RWPE2 (cell line): ENCODE measurements around the gene IDUA.

Experiments used
- ATAC-seq: fragments of 200-7000 bp; cut with Tn5 transposase; 3 replicates; pipeline ENCODE4 v1.9.1; 2021; ENCODE audit warnings: low read depth
- DNase-seq: peaks from one replicate; pipeline ENCODE4 v3.0.0-alpha.2; 2020; ENCODE audit warnings: low spot score
- H3K27ac ChIP-seq: fragments of 450-650 bp; 2 replicates; pipeline ENCODE4 v1.5.1; 2017; ENCODE audit warnings: mild to moderate bottlenecking; ENCODE audit not compliant: poor library complexity, severe bottlenecking
- H3K27me3 ChIP-seq: fragments of 250-450 bp; sonication (Bioruptor Pico); 2 replicates; pipeline ENCODE4 v1.5.1; 2021; ENCODE audit warnings: mild to moderate bottlenecking, moderate library complexity; ENCODE audit not compliant: insufficient read depth, poor library complexity, severe bottlenecking
- H3K36me3 ChIP-seq: fragments of 250-450 bp; sonication (Bioruptor Pico); 2 replicates; pipeline ENCODE4 v1.5.1; 2020; ENCODE audit warnings: low read depth, mild to moderate bottlenecking, moderate library complexity
- H3K4me1 ChIP-seq: fragments of 250-450 bp; sonication (Bioruptor Pico); 2 replicates; pipeline ENCODE4 v1.5.1; 2021; ENCODE audit warnings: mild to moderate bottlenecking, moderate library complexity; ENCODE audit not compliant: insufficient read depth, poor library complexity, severe bottlenecking
- H3K4me3 ChIP-seq: fragments of 250-450 bp; sonication (Bioruptor Pico); 2 replicates; pipeline ENCODE4 v1.5.1; 2021; ENCODE audit warnings: mild to moderate bottlenecking, moderate library complexity; ENCODE audit not compliant: severe bottlenecking
- H3K9me3 ChIP-seq: fragments of 250-450 bp; sonication (Bioruptor Pico); 2 replicates; pipeline ENCODE4 v1.5.1; 2021; ENCODE audit warnings: mild to moderate bottlenecking, moderate library complexity; ENCODE audit not compliant: severe bottlenecking
- CTCF ChIP-seq: fragments of 450-650 bp; IDR thresholded peaks from one replicate; pipeline ENCODE4 v1.5.1; 2017; ENCODE audit warnings: mild to moderate bottlenecking, moderate library complexity; ENCODE audit not compliant: poor library complexity, severe bottlenecking

IDUA gene

GRCh38 chr4:968621-969394 is 18.0 kb upstream of the IDUA start:
- H3K4me3 ChIP-seq, result no peak overlapping the region
- no peaks in the 10 kb centered on the region for H3K9me3 ChIP-seq
- ATAC-seq (no peak), DNase-seq (no peak)
- H3K36me3 ChIP-seq, result no peaks in the 10 kb centered on the region
- no peak for TF ChIP-seq CTCF
- no peak overlapping the region for H3K27ac ChIP-seq
- no peaks in the 10 kb centered on the region for H3K27me3 ChIP-seq
- H3K4me1 ChIP-seq, result no peaks in the 10 kb centered on the region

- Histone ChIP-seq H3K27ac (no peak overlapping the region), H3K4me1 (no peaks in the 10 kb centered on the region), H3K27me3 (no peaks in the 10 kb centered on the region), H3K9me3 (no peaks in the 10 kb centered on the region), H3K4me3 (no peak overlapping the region), H3K36me3 (no peaks in the 10 kb centered on the region)
- peak; percentile 49 for DNase-seq
- no peak for ATAC-seq
- no peak for TF ChIP-seq CTCF
These were observed 16.6 kb upstream of the IDUA start for GRCh38 chr4:970046-970745.

- TF ChIP-seq CTCF, result no peak
- Histone ChIP-seq H3K27ac (no peak overlapping the region), H3K36me3 (no peaks in the 10 kb centered on the region), H3K4me3 (no peak overlapping the region), H3K9me3 (no peaks in the 10 kb centered on the region), H3K27me3 (no peaks in the 10 kb centered on the region), H3K4me1 (no peaks in the 10 kb centered on the region)
- DNase-seq (no peak), ATAC-seq (no peak)
These were observed 15.9 kb upstream of the IDUA start for GRCh38 chr4:970854-971520.

- H3K4me3 ChIP-seq, result peak overlapping the region; percentile 50
- H3K4me1 ChIP-seq, result no peaks in the 10 kb centered on the region
- DNase-seq (no peak), ATAC-seq (no peak)
- H3K36me3 ChIP-seq, result no peaks in the 10 kb centered on the region
- no peaks in the 10 kb centered on the region for H3K9me3 ChIP-seq
- TF ChIP-seq CTCF, result no peak
- H3K27me3 ChIP-seq, result no peaks in the 10 kb centered on the region
- no peak overlapping the region for H3K27ac ChIP-seq
These were observed 15.0 kb upstream of the IDUA start for GRCh38 chr4:971666-972500.
